AG09319 (cell line): Measurements from ENCODE around the gene SLC5A11.

ENCODE experiments used
- DNase-seq: peaks from one replicate; pipeline ENCODE4 v3.0.0-alpha.2; 2010; ENCODE audit warnings: low read depth; ENCODE audit errors: extremely low read depth
- CTCF ChIP-seq: IDR thresholded peaks from 2 replicates; pipeline ENCODE4 v1.5.1; 2011; ENCODE audit warnings: low read depth, mild to moderate bottlenecking, inconsistent platforms, low read length, moderate library complexity

SLC5A11 gene

GRCh38 chr16:24815021-24815420 is 30.7 kb upstream of the SLC5A11 start:
- DNase-seq = no peak
- TF ChIP-seq CTCF = no peak

GRCh38 chr16:24816688-24817087 is 29.1 kb upstream of the SLC5A11 start:
- TF ChIP-seq CTCF = no peak
- no peak for DNase-seq

GRCh38 chr16:24819462-24820040 is 26.2 kb upstream of the SLC5A11 start:
- no peak for DNase-seq
- no peak for TF ChIP-seq CTCF

DNA sequence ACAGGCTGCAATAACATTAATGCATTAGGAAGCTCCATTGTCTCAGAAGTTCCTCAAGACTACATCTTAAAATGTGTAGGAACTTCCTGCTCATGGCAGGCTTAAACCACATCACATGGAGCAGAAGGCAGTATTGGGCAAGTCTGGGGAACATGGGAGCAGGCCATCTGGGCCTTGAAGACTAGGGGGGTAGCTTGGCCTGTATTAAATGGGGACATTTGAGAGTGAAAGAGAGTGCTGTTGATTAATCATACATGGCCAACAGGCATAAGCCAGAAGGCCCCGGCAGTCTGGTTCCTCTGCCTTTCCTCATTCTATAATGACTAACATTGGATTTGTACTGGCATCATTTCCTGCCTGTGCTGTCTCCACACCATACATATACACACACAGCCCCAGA is 25.2 kb upstream of the SLC5A11 start:
- no peak for TF ChIP-seq CTCF
- DNase-seq = no peak

GRCh38 chr16:24821129-24821528 is 24.6 kb upstream of the SLC5A11 start:
- TF ChIP-seq CTCF = no peak

GRCh38 chr16:24822542-24822941 is 23.2 kb upstream of the SLC5A11 start:
- TF ChIP-seq CTCF = no peak
- DNase-seq = no peak

More at GRCh38 chr16:24821129-24821528, 24.6 kb upstream of the SLC5A11 start:
- DNase-seq = no peak

- TF ChIP-seq CTCF = no peak
- no peak for DNase-seq
These were observed 22.8 kb upstream of the SLC5A11 start for GRCh38 chr16:24822974-24823373.
